Glomerular visceral epithelial cell (primary cell): ENCODE data around the gene HSF2.

Experiments
- DNase-seq: peaks from one replicate; pipeline ENCODE4 v3.0.0-alpha.2; 2016; ENCODE audit errors: extremely low spot score

HSF2 gene

DNA sequence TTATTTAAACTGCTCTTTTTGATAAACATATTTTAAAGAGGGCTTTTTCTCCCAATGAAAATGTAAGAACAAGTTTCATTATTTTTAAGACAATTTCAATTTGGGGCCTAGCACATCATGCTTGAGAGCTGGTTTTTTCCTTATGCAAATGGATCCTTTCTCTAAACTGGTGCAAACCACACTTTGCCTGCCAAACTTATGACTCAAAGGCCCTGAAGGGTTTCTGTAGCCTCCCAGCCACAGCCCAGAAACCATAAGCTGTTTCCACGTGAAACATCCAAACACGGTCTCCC lies 451 bp upstream of the HSF2 start:
- DNase-seq, result no peak

DNA sequence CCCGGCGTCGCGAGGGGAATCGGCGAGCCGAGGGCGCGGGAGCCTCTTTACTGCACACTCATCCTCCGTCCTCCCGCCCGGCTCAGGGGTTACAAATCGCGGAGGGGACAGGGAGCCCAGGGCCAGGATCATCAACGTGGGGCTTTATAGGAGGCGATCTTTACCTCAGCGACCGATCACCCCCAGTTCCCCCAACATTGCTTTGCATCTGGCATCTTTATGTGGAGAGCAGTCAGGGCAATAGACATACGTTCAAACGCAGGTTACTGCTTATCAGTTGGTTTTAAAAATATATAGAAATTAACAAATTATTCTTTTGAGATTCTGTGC lies 634 bp downstream of the HSF2 start:
- no peak for DNase-seq

DNA sequence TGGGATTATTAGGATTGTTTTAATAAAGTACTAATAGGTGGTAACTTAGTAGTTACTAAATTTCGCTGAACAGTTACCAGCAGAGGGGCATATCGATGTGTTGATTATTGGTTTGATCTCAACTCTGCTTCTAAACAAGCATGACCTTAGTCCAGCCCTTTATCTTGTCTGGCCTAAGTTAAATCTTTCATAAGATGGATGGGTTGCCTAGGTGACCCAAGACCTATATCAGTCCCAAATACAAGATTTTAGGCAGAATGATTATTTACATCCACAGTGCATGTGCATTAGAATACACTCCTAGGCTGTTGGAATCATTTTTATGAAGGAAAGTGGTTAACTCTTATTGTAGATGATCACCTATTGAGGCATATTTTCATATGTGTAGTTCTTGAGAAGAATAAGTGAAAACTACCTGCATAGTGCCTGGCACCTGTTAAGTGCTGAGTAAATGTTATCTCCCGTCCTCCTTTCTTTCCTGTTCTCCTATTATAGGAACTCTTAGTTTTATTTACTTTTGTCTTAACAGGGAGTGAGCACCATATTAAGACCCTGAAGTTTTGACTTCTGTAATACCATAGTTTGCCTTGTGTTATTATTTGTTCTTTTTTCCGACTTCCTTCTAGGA lies 1.1 kb downstream of the HSF2 start:
- no peak for DNase-seq

DNA sequence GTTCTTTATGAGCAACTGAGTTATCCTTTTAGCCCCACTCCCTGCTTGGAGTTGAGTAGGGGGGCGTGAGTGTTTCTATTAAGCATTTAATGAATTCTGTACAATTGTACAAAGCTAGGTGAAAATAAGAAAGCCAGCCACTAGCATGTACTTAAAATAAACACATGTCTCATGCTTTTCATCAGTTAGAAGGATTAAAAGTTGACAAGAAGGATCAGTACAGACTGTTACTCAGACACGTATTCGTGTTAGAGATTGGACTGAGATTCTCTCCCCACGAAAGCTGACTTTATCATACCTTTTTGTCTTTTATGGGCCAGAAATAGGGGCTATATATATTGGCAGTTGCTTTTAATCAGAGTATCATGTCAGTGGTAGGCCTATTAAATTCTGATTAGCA lies 1.7 kb downstream of the HSF2 start:
- no peak for DNase-seq

DNA sequence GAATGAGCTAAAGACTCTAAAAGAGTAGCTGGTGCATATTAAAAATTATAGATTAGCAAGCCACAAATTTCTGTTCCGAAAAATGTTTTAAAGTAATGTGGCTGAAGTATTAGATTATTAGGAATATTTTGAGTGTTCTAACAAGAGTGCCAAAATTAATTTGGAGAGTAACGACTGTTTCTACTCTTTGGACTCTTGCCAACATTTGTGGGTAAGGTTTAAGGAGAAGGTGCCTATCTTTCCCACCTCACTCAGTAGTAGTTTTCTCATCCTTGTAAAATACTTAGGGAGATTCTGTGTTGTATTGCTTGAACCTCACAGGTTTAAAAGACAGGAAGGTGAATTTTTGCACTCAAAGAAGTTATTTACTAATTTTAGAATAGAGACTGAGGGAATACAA lies 5.0 kb downstream of the HSF2 start:
- DNase-seq, result no peak

- DNase-seq, result peak; percentile 2
Observed at GRCh38 chr6:122405417-122405816, 6.0 kb downstream of the HSF2 start.

- no peak for DNase-seq
Observed at GRCh38 chr6:122406187-122406586, 6.7 kb downstream of the HSF2 start.

DNA sequence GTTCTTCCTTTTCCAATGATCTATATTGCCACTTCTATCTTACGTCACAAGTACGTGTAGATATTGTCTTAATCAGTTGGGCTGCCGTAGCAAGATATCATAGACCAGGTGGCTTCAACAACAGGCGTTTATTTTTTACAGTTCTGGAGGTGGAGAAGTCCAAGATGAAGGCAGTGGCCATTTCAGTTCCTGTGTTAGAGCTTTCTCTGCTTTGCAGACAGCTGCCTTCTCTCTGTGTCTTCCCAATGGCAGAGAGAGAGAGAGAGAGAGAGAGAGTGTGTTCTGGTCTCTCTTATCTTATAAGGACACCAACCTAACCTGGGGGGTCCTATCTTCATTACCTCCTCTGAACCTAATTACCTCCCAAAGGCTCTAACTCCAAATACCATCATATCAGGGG lies 8.3 kb downstream of the HSF2 start:
- DNase-seq, result no peak

DNA sequence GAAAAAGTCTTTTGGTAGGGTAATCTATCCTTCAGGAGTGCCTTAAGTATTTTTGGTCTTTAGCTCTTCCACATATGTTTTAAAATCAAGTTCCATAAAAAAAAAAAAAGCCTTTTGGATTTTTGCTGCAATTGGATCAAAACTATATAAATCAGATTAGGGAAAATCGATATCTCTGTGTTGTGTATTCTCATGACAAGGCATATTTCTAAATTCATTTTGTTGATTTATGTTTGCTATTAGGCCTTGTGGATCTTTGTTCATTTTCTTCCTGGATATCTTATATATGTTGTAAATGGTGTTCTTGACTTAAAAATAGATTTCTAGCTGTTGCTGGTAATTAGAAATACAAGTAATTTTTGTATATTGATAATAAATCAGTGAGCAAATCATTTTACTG lies 8.8 kb downstream of the HSF2 start:
- no peak for DNase-seq

GRCh38 chr6:122408702-122409458 lies 9.4 kb downstream of the HSF2 start:
- DNase-seq, result no peak

GRCh38 chr6:122412001-122412400 lies 12.5 kb downstream of the HSF2 start:
- no peak for DNase-seq

GRCh38 chr6:122416825-122417224 lies 17.4 kb downstream of the HSF2 start:
- no peak for DNase-seq

DNA sequence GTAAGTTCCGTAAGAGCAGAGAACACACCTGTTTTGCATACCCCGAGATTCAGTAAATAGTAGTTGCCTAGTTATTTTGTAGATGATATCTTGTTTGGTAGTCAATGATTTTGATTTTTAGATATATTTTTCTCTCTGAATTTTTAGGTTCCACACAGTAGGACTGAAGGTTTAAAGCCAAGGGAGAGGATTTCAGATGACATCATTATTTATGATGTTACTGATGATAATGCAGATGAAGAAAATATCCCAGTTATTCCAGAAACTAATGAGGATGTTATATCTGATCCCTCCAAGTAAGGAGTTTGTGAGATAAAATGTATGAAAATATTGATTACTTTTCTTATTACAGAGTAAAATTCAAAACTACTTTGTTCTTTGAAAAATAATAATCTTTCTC lies 22.6 kb downstream of the HSF2 start:
- DNase-seq, result no peak

GRCh38 chr6:122422614-122423267 lies 23.3 kb downstream of the HSF2 start:
- DNase-seq, result no peak

DNA sequence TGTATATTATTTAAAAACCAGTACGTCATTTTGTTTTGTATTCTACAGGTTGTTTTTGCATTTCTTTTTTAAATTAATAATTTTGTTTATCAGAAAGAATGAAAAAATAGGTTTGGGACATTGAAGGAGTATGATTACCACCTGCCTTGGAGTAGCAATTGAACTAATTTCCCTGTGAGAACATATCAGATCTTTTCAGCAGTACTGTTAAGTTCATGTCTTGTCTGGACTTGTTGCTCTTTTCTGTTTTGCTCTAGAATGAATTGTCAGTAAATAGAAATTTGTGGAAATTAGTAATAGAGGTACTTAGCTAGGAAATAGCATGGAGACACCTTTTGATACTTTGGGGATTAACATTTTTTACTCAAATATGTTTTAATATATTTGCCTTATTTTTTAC lies 24.3 kb downstream of the HSF2 start:
- no peak for DNase-seq

DNA sequence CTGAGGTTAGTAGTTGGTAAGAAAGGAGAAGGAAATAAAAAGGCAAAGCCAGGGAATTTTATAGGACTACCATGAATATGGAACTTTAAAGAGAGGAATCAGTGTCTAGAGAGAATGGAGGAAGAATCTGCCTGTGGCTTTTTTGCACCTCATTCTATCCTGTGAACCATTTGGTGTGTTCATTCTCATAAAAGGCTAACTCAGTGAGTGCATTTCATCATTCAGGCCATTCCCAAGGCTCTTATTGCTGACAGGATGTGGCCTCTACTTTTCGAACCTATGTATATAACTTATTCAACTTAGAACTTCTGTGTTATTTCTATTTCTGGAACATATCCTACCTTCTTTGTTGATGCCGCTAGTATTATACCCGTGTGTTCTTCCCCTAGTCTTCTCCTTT lies 27.1 kb downstream of the HSF2 start:
- no peak for DNase-seq

DNA sequence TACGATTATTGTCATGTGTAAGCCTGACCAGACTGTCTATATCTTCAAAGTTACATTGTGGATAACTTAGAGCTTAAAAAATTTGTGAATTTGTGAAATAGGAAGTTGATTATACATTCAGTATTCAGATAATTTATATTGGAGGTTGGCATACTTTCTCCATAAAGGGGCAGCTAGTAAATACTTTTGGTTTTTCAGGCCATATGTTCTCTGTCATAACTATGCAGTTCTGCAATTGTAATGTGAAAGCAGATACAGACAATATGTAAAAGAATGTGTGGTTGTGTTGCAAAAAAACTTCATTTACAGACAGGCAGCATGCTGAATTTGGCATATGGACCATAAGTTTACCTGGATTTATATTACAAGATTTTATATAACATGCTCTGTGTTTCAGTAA lies 29.3 kb downstream of the HSF2 start:
- no peak for DNase-seq

- DNase-seq, result no peak
Observed at GRCh38 chr6:122429323-122429722, 29.9 kb downstream of the HSF2 start.

DNA sequence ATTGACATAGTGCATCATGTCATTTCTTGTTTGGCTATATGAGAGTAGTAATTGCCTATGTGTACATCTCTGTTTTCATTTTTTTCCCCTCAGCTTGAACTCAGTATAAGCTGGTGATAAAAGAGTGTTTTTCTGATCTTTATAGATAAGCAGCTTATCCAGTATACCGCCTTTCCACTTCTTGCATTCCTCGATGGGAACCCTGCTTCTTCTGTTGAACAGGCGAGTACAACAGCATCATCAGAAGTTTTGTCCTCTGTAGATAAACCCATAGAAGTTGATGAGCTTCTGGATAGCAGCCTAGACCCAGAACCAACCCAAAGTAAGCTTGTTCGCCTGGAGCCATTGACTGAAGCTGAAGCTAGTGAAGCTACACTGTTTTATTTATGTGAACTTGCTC lies 32.3 kb downstream of the HSF2 start:
- no peak for DNase-seq

DNA sequence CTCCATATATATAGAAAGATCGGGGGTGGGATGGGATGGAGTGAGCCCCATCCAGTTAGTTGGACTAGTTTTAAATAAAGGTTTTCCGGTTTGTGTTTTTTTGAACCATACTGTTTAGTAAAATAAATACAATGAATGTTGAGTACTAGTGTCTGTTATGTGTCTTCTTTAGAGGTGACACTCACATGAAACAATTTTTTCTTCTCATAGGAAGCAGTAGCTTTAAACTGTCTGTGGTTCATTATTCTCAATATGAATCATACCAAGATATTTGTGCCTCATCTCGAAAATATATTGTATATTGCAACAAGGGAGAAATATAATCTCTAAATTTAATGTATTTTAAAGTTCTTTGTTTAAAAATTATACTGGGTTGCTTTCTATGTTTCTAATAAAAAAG lies 33.4 kb downstream of the HSF2 start:
- no peak for DNase-seq

GRCh38 chr6:122438975-122439374 lies 39.5 kb downstream of the HSF2 start:
- DNase-seq, result no peak

DNA sequence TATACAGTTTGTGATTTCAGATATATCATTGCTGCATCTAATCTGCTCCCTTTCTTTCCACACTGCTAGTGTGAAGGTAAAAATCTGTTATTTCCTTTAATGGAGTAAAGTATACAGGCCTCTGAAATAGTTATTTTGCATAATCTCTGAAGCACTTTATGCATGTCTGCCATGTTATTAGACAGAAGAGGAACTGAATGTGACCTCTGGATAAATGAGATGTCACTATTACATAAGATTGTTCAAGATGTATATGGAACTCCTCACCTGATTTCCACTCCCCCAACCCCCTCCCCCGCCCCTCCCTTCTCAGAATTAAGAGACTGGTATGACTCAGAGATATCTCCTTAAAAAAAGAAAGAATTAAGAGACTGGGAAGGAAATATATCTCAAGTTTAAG lies 45.8 kb downstream of the HSF2 start:
- no peak for DNase-seq

GRCh38 chr6:122449069-122449468 lies 49.6 kb downstream of the HSF2 start:
- no peak for DNase-seq

GRCh38 chr6:122452509-122452908 lies 53.1 kb downstream of the HSF2 start:
- no peak for DNase-seq
